ENCODE data around the gene EFHD2.
"Not testable (repeated sequence)": the region's sequence is repeated elsewhere in the genome, so short reads cannot be mapped to it uniquely, and the experiment has no call there.

EFHD2 gene

DNA sequence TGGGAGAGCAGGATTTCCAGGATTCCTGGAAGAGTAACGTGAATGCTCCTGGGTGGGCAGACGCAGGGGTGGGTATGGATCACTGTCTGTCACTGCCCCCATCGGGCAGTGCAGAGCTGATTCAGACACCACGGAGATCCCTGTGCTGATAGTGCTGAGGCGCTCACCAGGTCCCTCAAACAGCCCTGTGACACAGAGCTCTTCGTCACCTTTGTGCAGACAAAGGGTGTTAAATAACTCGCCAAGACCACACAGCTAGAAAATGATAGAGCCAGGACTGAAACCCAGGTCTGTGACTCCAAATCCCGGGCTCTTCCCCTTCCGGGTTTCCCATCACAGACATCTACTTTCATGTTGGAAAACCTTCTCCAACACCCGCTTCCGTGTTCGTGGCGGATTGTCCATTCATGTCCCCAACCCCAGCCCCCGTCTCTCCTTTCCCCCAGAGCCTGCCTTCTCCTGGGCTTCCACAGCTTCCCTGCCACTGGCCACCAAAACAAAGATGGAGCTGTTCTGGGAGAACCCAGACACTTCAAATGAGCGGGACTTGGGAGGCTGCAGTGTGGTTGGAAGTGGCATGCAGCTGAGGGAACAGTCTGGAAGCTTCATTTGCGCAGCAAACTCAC lies 2.6 kb downstream of the EFHD2 start:
- DNase-seq (ENCODE audit: low read depth, low spot score) = peak; percentile 45

DNA sequence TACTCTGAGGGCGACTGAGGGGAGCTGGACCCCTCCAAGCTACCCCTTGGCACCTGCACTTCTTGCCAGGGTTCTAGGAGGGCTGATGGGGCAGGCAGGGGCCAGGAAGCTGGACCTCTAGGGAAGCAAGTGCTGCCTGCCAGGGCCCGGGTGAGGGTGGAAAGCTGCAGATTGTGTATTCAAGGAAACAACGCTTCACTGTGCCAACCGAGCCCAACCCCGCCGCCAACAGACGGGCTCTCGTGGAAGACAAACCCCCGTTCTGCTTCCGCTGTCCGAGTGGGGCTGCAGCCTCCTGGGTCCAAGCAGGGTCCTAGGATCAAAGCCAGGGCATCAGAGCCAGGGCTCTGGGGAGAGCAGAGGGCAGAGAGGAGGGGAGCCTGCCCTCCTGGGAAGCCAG lies 3.2 kb downstream of the EFHD2 start:
- DNase-seq (ENCODE audit: low read depth, low spot score) = no peak

- no peak for DNase-seq (ENCODE audit: low read depth, low spot score)
Observed at GRCh38 chr1:15413563-15414444, 4.1 kb downstream of the EFHD2 start.

DNA sequence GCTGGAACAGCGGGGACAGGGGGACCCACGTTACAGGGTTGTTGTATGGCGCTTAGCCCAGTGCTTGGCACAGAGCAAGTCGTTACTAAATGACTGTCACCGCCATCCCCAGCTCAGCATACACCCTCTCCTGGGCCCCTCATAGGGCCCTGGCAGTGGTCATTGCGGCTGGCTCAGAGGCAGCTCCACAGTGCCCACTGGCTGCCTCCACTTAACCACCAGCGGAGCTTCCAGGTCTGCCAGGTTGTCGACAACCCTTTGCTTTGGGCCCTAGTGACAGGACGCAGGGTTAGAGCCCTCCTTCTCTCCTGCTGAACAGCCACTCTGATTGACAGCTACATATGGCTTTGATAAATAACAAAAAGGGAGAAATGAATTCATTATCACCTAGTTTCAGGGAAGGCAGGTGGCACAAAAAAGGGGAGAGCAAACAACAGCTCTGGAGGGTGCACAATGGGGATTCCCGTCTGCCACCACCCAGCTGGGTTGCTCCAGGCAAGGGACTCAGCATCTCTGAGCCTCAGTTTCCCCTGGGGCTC lies 4.8 kb downstream of the EFHD2 start:
- DNase-seq (ENCODE audit: low read depth, low spot score) = no peak

DNA sequence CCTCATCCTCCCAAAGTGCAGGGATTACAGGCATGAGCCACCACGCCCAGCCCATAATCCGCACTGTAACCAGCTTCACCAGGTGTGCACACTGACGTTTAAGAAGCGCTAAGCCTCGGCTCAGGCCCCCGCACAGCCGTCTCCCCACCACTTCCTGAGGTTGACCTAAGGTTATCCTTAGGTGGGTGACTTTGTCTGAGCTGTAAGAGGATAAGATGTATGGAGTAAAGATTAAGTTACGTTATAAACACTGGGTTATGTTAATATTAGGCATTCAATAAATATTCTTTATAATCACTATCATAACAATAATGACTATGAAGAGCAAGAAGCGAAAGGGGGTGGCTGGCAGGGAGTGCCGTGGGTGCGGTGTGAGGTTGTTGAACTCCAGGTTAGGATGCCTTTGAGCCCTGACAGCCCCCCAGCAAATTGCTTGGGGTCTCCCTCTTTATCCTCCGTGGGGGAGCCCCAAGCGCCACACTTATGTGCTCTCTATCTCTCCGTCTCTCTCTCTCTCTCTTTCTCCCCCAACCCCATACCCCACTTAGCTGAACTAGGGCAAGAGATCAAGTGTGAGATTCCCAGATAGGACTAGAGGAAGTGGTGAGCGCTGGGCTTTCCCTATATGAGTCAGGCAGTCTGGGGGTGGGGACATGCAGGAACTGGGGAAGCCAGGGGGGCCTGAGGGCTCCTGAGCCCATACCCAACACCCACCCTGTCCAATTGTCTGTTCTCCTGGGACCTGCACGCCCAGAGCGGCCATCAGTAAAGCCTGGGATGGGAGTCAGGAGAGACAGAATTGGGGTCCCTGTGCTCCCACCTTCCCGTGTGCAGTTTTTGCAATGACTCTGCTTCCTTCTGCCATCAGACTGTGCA lies 7.6 kb downstream of the EFHD2 start:
- peak; percentile 73 for DNase-seq (ENCODE audit: low read depth, low spot score)

GRCh38 chr1:15418806-15419515 lies 9.3 kb downstream of the EFHD2 start:
- peak; percentile 78 for DNase-seq (ENCODE audit: low read depth, low spot score)

DNA sequence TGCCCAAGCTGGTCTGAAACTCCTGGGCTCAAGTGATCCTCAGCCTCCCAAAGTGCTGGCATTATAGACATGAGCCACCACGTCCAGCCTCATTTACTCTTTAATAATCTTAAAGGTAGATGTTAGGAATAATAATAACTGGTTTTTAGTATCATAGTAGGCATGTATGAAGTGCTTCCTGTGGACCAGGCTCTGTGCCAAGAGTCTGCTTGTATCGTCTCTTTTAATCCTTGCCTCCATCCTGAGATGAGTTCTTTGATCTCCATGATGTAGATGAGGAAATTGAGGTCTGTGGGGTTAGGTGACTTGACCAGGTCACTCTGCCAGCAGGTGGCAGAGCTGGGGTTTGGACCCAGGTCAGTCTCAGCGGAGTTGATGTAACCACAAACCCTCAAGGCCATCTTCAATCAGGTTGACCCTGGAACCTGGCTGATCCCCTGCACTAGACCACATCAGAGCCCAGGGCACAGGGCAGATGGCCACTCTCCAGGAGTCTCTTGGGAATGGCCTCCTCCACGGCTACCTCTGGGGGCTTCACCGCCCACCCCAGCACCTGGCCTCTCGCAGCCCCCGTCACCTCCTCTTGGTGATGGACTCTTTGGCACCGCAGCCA lies 11.3 kb downstream of the EFHD2 start:
- no peak for DNase-seq (ENCODE audit: low read depth, low spot score)

DNA sequence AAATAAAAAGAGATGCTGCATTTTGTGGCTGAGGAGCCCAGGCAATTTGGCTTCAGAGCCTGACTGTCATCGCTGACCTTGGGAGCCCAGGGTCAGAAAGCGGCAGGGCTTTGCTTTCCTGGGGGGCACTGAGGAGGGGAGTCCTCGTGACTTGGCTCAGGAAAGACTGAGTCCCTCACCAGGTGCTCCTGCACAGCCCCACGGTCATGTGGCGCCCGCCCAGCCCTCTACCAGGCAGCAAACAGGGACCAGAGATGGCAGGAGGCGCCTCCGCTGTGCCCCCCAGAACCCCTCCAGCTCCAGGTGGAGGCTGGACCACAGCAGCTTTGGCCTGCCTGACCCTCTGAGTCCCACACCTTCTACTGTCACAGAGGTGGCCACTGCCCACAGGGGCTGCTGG lies 13.2 kb downstream of the EFHD2 start:
- no peak for DNase-seq (ENCODE audit: low read depth, low spot score)

DNA sequence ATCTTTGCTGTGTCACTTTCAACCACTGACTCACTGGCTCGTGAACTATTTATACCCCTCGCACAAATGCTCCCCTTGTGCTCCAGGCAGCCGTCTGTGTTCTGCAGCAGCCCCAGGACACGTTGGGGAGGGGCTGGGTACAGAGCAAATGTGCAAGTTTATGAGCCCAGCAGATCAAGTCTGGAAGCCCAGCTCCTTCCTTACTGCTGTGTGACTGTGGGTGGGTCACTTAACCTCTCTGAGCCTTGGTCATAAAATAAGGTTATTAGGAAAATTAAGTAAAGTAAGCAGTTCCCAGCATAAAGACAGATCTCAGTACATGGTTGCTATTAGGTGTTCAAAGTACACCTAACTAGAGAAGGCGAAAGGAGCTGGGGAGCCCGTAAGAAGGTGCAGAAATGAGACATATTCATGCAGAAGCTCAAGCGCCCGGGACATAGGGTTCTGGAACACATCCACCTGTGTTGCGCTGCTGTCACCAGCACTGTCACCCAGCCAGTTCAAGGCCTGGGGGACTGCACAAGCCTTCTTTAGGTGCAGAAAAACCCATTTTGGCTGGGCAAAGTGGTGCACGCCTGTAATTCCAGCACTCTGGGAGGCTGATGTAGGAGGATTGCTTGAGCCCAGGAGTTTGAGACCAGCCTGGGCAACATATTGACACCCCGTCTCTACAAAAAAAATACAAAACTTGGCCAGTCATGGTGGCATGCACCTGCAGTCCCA lies 13.8 kb downstream of the EFHD2 start:
- no peak for DNase-seq (ENCODE audit: low read depth, low spot score)

DNA sequence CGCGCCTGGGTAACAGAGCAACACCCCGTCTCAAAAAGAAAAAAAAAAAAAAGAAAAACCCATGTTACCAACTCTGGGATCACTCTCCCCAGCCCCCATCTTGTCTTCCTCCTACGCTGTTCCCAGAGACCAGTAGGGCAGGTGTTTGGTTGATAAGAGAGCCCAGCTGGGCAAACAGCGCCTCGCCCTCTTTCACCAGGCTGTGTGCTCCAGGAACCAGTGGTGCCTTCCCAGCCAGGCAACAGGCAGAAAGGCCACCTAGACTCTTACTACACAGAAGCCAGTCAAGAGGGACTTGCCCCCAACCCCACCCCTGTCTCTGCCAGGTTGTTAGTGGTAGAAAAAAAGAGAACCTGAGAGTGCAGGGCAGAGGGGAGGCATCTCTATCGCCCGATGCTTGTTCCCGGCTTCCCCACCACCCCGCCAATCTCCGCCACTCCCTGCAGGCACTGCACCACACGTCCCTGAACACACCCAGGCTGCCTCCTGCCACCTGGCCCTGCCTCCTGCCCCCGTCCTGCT lies 14.5 kb downstream of the EFHD2 start:
- no peak for DNase-seq (ENCODE audit: low read depth, low spot score)

GRCh38 chr1:15424981-15425380 lies 15.3 kb downstream of the EFHD2 start:
- no peak for DNase-seq (ENCODE audit: low read depth, low spot score)

DNA sequence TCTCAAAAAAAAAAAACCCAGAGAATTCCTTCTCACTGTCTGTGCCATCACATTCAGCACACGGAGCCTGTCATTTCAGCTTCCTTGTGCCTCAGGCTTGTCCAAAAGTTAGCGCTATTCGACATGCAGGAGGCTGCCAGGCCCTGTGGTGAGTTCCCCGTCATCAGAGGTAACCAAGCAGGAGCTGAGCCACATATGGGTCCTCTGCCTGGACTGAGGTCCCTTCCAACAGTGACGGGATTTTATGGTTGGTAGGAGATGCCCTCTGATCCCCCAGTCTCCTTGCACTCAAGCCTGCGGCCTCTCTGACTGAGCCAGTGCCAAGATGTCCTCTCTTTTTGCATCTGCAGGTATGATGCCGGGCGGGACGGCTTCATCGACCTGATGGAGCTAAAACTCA lies 15.8 kb downstream of the EFHD2 start:
- DNase-seq (ENCODE audit: low read depth, low spot score) = no peak

DNA sequence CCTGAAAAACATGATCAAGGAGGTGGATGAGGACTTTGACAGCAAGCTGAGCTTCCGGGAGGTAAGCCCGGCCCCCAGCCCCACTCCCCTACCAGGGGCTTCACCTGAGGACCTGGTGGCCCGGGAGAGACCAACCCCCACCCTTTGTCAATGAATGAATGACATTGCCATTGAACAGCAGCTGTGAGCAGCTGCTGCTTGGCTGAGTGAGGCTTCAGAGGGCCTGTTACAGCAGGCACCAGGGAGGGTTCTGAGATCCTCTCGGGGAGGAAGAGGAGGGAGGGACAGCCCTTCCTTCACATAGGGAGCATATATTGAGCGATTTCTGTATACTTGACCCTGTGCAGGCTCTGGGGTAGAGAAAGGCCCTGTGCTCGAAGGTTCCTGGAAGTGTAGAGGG lies 16.3 kb downstream of the EFHD2 start:
- no peak for DNase-seq (ENCODE audit: low read depth, low spot score)

DNA sequence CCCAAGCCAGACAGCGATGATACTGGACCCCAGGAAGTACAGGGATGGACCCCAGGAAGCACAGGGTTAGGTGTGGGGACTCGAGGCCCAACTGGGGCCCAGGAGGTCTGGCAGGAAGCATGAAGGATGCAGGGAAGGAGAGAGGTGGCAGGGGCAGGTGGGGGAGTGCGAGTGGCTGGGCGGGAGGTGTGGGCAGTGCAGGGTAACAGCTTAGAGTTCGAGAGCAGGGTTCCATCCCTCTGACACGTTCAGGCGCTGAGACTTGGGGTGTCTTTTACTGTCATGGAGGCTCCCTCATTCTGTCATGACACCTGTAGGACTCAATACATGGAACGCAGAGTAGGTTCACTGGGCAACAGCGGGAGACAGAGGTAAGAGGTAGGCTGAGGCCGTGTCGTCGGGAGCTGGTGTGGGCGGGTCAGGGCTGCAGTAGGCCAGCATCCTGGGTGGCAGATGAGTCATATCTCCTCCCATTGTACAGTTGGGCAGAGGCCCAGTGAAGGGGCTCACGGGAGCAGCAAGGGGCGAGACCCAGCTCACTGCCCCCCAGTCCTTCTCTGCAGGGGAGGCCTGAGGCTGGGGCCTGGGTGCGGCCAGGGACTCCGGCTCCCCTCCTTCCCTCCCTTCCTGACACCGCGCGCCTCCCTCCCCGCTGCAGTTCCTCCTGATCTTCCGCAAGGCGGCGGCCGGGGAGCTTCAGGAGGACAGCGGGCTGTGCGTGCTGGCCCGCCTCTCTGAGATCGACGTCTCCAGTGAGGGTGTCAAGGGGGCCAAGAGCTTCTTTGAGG lies 17.0 kb downstream of the EFHD2 start:
- peak; percentile 76 for DNase-seq (ENCODE audit: low read depth, low spot score)

- no peak for DNase-seq (ENCODE audit: low read depth, low spot score)
Observed at GRCh38 chr1:15427280-15427666, 17.6 kb downstream of the EFHD2 start.

DNA sequence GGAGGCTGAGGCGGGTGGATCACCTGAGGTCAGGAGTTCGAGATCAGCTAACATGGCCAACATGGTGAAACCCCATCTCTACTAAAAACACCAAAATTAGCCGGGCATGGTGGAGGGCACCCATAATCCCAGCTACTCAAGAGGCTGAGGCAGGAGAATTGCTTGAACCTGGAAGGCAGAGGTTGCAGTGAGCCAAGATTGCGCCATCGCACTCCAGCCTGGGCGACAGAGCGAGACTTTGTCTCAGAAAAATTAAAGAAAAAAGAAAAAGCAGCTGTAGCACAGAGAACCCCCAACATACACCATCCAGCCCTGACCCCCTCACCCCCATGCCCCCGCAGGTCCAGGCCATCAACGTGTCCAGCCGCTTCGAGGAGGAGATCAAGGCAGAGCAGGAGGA lies 18.6 kb downstream of the EFHD2 start:
- DNase-seq (ENCODE audit: low read depth, low spot score) = not testable (repeated sequence)

DNA sequence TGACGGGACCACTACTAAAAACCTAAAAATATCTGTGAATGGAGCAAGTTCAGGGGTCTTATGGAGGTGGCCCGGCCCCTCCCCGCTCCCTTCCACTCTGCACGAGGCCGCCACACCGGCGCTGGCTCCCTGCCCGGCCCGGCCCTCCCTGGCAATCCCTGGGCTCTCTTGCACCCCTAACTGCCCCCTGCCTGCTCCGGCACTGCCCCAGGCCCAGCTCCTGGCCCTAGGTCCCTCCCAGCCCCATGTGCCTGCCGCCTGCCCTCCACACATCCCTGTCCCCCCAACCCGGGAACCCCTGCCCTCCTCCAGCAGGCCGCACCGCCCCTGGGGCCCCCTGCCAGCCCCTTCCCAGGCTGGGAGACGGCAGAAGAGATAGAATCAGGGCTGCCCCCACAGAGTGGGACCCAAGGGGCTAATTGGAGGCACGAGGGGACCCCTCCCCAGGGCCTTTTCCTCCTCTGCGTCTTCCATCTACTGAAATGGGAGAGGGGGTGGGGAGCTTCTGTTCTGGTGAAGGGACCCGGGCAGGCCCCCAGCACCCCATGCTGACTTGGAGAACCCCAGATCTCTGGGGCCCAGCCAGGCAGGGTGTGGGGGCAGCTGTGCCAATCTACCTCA lies 19.2 kb downstream of the EFHD2 start:
- no peak for DNase-seq (ENCODE audit: low read depth, low spot score)

GRCh38 chr1:15429701-15430149 lies 20.0 kb downstream of the EFHD2 start:
- DNase-seq (ENCODE audit: low read depth, low spot score) = peak; percentile 48
